HG03571 (cell line): Measurements from ENCODE around the gene PARD6G.
"Not testable (repeated sequence)": the region's sequence is repeated elsewhere in the genome, so short reads cannot be mapped to it uniquely, and the experiment has no call there.

Experiments
- ATAC-seq: cut with Tn5 transposase; IDR thresholded peaks from one replicate; pipeline ENCODE4 v1.9.1; 2021; ENCODE audit not compliant: unreplicated experiment

Gene PARD6G

DNA sequence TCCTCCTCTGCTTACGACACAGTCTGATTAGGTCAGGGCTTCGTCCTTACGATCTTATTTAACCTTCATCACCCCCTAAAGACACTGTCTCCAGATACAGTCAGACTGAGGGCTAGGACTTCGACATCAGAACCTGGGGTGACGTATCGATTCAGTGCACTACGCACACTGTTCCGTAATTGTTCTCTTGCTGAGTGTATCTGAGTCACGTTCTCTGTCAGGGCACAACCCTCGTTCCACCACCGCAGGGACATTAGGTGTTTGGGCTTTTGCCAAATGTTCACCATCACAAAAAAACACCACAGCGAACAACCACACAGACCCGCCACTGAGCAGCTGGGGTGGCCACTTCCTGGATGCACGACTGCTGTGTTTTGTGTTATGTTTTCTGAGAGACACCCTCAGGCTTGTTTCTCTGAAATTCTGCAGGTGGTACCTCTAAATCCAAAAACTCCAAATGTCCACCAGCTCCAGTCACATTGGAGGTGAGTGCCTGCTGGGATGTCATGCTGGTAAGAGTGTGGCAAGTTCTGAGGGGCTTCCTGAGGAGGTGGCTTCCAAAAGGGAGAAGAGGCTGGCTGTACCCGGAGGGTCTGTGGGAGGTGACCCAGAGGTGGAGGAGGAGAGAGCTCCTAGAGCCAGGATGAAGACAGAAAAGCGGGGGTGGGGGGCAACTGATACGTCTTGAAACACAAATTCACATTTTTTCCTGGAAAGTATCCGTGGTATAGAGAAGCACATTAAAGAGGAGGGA, 71.7 kb downstream of the PARD6G start:
- ATAC-seq, result no peak

DNA sequence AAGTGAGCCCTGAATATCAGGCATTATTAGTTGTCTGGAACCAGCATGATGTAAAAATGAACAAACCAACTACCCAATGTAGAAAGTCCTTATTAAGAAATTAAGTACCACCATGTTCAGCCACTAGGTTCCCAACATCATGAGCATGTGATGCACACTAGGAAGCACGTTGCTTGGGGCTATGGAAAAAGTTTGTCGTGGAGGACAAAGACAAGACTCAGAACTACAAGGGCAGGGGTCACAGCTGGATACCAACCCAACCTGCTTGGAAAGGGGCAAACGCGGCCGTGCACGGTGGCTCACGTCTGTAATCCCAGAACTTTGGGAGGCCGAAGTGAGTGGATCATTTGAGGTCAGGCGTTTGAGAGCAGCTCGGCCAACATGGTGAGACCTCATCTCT, 74.3 kb downstream of the PARD6G start:
- ATAC-seq, result no peak

DNA sequence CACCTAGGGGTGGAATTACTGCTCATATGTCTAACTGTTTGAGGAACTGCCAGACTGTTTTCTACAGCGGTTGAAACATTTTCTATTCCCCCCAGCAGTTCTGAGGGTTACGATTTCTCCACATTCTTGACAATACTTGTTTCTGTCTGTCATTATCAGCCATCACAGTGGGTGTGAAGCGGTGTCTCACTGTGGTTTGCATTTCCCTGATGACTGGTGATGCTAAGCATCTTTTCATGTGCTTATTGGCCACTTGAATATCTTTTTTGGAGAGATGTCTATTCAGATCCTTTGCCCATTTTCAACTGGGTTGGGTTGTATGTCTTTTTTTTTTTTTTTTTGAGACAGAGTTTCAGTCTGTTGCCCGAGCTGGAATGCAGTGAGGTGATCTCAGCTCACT, 75.3 kb downstream of the PARD6G start:
- no peak for ATAC-seq

DNA sequence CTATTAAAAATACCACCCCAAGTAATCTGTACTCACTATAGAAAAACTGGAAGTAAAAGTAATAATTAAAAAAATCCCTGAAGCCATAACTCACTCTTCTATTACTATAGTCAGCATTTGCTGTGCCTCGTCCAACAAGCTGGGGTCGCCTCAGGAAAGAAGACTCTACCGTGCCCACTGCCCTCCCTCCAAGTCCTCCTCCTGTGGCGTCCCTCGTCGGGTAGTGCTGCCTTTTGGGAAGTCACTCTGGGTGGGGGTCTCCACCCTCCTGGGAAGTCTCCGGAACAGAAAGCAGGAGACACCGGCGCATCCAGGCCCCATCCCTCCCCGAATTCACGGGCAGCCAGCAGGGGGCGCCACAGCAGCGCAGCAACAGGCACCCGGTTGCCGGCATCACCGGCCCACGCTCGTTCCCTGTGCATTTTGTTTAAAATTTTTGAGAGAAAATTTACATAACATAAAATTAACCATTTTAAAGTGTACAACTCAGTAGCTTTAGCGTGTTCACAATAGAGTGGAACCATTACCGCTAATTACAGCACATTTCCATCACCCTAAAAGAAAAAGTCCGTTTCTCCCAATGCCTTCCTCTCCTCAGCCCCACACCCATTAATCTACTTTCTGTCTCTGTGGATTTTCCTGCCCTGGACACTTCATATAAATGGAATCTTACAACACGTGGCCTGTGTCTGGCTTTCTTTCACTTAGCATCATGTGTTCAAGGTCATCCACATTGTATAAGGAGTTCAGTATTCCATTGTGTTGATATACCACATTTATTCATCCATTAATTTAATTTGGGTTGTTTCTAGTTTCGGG, 76.1 kb downstream of the PARD6G start:
- no peak for ATAC-seq

GRCh38 chr18:80170395-80171053, 76.8 kb downstream of the PARD6G start:
- ATAC-seq, result no peak

DNA sequence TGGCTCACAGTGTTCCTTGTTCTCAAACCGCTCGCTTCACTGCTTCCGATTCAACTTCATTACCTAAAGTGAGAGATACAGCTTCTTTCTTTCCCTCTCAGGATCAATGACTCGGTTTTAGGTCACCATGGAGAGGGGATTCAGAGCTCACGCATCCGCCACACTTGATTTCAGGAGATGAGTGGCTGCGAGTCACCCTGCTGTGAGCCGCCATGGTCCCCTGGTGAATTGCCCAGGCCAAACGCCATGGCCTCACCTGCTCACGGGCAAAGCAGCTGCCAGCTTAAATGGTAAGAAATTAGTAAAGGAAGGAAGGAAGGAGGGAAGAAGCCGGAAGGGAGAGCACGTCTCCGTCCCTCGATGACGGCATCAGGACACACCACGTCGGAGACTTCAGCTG, 77.7 kb downstream of the PARD6G start:
- no peak for ATAC-seq

- ATAC-seq, result no peak
Measured at GRCh38 chr18:80168982-80169381, 78.3 kb downstream of the PARD6G start.

DNA sequence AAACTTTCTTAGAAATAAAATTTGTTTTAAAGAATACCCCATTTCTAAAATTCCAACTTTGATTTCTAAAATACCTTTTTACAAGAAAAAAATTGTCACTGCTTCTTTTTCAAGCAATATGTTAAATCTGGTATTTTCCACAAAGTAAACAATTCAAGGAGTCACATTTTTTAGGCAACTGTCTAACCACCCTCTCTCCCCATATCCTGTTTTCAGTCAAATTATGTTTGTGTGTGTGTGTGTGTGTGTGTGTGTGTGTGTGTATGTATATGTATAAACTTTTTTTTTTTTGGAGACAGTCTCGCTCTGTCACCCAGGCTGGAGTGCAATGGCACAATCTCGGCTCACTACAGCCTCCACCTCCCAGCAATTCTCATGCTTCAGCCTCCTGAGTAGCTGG, 79.0 kb downstream of the PARD6G start:
- ATAC-seq, result no peak

- no peak for ATAC-seq
Measured at GRCh38 chr18:80167931-80168330, 79.4 kb downstream of the PARD6G start.

DNA sequence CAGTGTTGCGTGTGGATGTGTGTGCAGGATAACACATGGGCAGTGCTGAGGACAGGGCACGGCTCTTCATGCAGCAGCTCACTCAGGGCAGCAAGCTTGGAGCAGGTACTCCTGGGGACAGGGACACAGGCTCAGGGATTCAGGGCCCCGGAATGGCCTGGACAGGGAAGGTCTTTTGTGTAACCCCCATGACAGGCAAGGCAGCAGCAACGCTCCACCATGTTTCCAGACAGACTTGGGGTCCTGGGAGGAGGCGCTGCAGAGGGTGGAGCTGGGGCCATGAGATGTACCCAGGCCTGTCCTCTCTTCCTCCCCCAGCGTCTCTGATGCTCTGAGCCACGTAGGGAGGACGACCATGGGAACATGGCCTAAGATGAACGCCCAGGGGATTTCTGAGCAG, 80.0 kb downstream of the PARD6G start:
- ATAC-seq, result no peak

GRCh38 chr18:80166725-80167124, 80.6 kb downstream of the PARD6G start:
- ATAC-seq, result no peak

DNA sequence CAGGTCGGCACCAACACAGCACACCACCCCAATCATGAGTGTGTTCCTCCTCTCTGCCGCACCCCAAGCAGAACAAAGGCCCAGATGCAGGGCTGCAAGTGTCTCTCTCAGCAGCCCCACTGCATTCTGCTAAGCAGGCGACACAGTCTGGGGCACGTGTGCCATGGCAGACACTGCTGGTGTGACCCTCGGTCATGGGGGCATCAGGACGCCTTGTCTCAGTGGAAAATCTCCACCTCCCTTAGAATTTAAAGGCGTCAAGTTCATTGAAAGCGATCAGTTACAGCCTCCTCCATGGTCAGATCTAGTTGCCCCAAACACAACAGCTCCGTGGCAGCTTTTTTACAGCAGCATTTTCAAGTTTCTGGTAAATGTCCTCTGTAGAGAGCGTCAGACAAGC, 81.1 kb downstream of the PARD6G start:
- no peak for ATAC-seq

DNA sequence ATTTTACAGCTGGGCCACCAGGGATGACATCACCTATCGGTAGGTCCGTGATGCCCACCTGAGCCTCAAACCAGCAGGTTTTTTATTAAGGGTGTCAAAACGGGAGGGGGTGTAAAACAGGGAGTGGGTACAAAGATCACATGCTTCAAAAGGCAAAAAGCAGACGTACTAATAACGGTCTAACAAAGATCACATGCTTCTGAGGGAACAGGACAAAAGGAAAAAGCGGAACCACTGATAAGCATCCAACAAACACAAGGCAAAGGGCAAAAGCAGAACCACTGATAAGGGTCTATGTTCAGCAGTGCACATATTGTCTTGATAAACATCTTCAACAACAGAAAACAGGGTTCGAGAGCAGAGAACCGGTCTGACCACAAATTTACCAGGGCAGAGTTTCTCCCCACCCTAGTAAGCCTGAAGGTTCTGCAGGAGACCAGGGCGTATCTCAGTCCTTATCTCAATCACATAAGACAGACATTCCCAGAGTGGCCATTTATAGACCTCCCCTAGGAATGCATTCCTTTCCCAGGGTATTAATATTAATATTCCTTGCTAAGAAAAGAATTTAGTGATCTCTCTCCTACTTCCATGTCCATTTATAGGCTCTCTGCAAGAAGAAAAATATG, 82.5 kb downstream of the PARD6G start:
- ATAC-seq, result not testable (repeated sequence)

DNA sequence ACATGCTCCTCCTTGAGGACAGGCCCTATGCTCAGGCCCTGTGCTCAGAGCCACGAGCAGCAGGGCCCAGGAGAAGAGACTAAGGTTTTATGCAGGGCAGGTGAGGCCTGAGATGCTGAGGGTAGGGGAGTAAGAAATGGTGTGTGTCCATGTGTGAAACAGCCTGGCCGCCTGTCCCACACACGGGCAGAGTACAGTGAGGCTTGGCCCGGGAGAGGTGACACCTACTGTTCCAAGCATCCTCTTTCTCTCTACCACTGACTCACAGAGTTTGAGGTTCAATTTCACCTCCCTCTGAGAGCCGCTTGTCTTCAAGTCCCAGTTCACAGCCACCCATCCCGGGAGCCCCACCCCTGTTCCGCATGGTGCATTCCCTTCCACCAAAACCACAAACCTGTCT, 84.1 kb downstream of the PARD6G start:
- no peak for ATAC-seq

- no peak for ATAC-seq
Measured at GRCh38 chr18:80161781-80162417, 85.4 kb downstream of the PARD6G start.

DNA sequence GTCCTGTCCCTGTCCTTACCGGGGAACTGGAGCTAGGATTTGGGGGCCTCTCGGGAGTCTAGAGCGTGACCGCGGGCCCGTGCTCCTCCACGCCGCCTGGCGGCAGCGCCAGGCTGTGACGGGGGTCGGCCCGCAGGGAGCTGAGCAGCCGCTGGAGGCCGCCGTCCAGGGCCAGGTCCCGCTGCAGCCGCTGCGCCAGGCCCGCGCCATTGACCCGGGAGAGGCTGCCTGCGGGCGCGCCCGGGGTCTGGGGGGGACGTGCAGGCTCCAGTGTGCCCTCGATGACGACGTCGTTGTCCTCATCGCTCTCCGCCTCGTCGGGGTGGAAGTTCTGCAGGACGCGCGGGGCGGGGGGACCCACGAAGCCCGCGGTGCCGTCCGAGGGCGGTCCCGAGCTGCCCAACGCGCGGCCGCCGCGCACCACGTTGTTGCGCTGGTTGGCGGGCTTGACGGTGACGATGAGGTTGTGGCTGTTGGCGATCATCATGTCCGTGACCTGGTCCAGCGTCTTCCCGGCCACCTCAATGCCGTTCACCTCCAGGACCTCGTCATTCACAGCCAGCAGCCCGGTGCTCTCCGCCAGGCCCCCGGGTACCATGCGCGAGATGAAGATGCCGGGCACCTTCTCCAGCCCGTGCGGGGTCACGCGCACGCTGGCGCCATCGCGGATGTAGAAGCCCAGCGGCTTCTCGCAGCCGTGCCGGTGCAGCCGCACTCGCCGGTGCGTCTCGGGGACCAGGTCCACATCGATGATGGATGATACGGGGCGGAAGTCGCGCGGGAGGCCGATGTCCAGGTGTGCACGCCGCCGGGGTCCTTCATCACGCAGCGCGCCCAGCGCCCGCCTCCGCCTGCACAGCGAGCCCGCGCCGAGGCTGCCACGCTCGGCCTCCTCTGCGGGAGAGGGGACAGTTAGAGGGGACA, 87.3 kb downstream of the PARD6G start:
- ATAC-seq, result no peak

DNA sequence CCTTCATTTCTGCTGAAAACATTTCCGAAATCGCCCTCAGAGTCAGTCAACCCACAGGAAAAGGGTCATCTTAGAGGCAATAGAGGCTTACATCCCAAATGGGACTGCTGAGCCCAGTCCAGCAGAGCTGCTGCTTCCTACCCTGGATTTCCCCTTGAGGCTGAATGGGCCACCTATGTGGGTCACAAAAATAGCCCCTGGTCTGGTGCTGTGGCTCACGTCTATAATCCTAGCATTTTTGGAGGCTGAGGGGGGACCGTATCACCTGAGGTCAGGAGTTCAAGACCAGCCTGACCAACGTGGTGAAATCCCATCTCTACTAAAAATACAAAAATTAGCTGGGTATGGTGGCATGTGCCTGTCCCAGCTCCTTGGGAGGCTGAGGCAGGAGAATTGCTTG, 88.9 kb downstream of the PARD6G start:
- no peak for ATAC-seq

- ATAC-seq, result no peak
Measured at GRCh38 chr18:80157708-80158343, 89.5 kb downstream of the PARD6G start.

GRCh38 chr18:80154293-80154692, 93.0 kb downstream of the PARD6G start:
- peak; percentile 54 for ATAC-seq
